CD4-positive, alpha-beta T cell treated with Interleukin-17A for 1 hour (primary cell): ENCODE measurements around the gene PRKG2.
A peak's percentile ranks its signal among the peaks of the same experiment; 100 is the strongest.

Source experiments
- DNase-seq: peaks from one replicate; pipeline ENCODE4 v3.0.0-alpha.2; 2020

PRKG2 gene

DNA sequence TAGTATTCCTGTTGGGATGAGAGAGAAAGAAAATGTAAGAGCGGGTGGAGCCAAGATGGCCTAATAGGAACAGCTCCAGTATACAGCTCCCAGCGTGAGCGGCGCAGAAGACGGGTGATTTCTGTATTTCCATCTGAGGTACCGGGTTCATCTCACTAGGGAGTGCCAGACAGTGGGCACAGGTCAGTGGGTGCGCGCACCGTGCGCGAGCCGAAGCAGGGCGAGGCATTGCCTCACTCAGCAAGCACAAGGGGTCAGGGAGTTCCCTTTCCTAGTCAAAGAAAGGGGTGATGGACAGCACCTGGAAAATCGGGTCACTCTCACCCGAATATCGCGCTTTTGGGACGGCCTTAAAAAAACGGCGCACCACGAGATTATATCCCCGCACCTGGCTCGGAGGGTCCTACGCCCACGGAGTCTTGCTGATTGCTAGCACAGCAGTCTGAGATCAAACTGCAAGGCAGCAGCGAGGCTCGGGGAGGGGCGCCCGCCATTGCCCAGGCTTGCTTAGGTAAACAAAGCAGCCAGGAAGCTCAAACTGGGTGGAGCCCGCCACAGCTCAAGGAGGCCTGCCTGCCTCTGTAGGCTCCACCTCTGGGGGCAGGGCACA, 61.2 kb downstream of the PRKG2 start:
- DNase-seq, result peak; percentile 34

DNA sequence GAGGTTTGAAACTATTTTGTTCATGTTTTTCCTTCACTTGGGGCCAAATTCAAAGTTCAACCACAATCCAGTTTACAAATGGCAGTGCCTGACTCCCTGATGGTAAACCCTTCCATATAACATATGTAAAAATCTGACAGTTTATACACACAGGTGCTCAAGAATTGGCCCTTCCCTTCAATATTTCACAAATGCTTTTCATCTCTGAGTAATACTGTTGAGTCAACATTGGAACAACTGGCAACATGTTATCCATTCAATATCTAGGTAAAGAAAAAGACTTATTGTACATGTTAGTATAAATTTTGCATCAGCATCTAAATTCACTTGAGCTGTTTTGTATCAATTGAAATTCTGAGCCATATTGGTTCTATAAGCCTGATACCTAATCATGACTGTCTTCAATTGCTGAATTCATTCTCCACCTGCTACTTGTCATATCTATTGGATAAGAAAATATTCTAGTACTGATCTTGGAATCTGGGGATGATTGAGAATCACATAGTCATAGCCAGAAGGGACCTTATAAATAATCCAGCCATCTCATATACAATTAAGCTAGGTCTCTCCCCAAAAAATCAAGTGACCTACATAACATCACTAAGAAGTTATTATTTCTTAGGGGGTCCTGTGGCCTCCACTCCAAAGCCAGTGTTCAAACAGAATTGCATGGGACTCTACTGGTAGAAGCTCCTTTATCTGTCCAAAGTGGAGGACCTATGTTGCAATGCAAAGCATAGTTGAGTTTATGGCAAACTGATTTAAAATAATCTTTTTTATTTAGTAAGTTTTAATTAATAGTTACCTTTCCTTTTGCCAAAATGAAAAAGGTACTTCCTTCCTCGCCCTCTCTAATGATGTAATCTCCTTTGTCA, 61.9 kb downstream of the PRKG2 start:
- DNase-seq, result no peak

DNA sequence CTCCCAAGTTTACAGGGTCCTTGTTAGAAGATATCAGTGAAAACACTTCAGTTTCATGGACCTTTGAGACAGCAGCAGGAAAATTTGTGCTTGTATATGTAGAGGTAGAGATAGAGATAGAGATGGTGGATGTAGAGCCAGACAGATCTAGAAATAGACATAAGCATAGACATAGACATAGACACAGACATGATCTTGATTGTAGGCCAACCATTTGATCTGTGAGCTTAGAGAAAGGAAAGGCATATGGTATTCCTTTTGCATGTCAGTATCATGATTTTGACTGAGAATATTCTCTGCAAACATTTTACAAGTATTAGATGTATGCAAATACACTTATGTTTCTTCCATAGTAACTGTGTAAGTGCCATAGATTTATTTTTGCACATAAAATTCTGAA, 65.0 kb downstream of the PRKG2 start:
- DNase-seq, result no peak

DNA sequence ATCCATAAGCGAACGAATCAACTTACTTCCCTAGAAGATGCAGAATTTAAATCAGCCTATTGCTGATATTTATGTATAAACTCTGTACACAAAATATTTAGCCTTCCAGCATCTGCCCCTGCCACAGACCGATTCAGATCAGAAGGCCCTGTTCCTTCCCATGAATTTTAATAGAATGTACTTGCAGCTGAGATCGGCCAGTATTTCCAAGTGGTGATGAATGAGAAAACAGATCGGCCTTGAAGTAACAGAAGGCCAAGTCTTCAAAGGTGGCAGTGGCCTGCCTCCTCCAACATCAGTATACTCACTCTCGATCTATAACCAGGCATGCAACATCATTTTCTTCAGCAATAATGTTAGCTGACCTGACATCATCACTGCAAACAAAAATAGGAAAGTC, 66.4 kb downstream of the PRKG2 start:
- DNase-seq, result no peak

DNA sequence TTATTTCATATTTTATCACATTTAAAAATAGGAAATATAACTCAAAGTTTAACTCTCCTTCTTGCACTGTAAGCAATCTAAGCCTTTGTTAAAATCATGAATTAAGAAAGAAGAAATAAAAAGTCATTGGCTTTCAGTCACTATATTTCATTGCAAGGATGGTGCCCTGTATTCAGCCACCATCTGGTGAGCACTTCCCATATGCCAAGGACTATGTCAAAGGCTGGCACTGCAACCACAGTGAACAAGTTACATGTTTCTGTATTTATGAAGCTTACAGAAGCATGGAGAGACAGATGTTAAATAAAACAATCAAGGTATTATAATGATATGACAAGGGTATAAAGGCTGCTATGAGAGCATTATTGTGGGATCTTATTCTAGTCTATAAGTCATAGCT, 68.6 kb downstream of the PRKG2 start:
- no peak for DNase-seq

GRCh38 chr4:81143183-81143582, 71.8 kb downstream of the PRKG2 start:
- DNase-seq, result no peak

GRCh38 chr4:81142744-81143143, 72.3 kb downstream of the PRKG2 start:
- no peak for DNase-seq

DNA sequence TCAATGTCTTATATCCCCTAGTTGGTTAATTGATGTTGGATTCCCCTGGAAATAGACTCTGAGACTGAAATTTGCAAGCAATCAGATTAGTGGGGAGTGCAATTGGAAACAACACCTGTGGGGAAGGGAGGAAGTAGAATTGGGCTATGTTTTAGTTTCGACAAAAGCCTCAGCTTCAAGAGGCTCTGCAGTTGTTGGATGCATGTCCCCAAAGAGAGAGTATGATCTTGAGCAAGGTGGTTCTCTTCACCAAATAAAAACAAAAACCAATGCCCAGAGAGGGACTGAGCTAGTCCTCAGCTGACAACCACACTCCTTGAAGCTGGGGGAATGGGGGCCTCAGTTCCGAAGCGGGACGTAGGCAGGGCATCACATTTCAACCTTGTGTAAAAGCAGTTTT, 77.1 kb downstream of the PRKG2 start:
- DNase-seq, result no peak

DNA sequence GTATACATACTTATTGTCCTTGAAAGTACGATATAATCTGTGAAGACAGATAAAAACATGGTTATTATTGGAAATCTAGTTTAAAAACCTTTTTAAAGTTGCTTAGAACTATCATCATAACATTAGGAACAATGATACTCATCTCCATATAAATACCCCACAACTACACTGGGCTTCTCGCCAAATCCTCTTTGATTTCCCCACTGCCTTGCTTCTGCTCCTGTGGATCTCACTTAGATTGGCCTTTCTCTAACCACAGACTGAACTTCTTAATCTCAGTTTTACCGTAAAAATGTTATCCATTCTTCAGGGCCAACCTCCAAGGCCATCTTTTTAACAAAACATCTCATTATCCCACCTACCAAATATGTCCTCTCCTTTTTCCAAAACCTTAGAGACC, 77.6 kb downstream of the PRKG2 start:
- DNase-seq, result no peak

DNA sequence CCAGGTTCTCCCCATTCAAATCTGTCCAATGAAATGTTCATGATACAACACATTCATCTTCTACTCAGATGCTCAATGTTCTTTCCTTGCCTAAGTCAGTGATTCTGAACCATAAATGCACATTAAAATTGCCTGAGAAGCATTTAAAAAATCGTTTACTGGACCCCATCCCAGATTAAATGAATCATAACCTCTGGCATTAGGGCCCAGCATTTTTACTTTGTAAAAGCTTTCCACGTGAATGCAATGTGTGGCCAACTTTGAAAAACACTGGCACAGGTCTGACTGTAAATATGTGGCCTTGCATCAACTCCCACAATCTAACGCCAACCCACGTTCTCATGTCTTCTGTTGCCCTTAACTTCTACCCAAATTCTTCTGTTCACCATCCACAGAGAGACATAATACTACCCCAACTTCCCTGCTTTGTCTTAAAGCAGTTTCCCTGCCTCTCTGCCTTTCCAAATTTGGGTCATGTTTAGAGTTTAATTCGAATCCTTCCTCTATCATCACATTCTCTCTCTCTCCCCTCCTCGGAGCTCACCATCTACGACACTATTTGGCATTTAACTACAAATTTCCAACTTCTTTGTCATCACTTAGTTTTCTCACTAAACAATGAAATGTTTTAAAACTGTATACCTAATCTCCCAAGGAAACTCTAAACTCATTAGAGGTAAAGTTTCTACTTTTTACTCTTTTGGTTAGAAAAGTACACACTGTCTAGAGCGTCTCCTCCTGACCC, 78.7 kb downstream of the PRKG2 start:
- DNase-seq, result no peak

GRCh38 chr4:81135501-81135900, 79.5 kb downstream of the PRKG2 start:
- DNase-seq, result no peak

- DNase-seq, result no peak
Measured at GRCh38 chr4:81131563-81131962, 83.5 kb downstream of the PRKG2 start.

DNA sequence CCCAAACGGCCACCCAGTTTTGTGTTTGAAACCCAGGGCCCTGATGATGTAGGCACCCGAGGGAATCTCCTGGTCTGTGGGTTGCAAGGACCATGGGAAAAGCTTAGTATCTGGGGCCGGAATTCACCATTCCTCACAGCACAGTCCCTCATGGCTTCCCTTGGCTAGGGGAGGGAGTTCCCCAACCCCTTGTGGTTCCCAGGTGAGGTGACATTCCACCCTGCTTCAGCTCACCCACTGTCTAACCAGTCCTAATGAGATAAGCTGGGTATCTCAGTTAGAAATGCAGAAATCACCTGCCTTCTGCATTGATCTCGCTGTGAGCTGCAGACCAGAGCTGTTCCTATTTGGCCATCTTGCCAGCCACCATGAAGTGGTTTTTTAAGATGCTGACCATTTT, 84.0 kb downstream of the PRKG2 start:
- DNase-seq, result no peak

- DNase-seq, result no peak
Measured at GRCh38 chr4:81130569-81130968, 84.5 kb downstream of the PRKG2 start.

GRCh38 chr4:81120055-81120454, 95.0 kb downstream of the PRKG2 start:
- DNase-seq, result no peak

- DNase-seq, result no peak
Measured at GRCh38 chr4:81118086-81118485, 96.9 kb downstream of the PRKG2 start.

GRCh38 chr4:81116566-81116965, 98.5 kb downstream of the PRKG2 start:
- no peak for DNase-seq

- no peak for DNase-seq
Measured at GRCh38 chr4:81113024-81113423, 102.0 kb downstream of the PRKG2 start.

DNA sequence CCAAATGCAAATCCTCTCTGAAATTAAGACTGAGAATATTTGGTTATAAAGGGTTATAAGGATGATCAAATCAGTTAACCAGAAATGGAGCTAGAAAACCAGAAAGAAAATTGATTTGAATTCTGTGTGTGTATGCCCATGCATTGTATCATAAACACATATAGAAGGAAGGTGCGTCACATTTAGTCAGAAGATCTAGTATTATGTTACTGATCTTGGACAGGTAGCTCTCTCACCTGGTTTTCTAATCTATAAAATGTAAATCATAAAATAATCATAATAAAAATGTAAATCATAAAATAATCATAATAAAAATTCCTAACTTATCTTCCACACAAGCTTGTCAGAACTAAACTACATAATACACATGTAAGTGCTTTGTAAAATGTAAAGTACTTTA, 105.7 kb downstream of the PRKG2 start:
- DNase-seq, result no peak

DNA sequence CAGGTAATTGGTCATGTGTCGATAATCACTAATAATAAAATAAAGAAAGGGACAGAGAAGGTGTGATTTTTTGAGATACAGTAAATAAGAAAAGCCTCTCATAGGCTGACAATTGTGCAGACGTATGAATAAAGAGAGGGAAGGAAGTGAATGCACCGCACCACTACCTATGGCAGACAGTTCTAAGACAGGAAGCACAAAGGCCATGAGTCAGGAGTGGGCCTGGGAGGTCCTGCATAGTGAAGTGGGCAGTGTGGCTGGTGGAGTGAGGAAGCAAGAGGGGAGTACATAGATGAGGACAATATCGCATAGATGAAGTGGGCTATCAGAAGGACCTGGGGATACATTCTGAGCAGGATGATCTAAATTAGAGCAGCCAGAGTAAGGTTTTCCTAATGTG, 108.9 kb downstream of the PRKG2 start:
- no peak for DNase-seq

DNA sequence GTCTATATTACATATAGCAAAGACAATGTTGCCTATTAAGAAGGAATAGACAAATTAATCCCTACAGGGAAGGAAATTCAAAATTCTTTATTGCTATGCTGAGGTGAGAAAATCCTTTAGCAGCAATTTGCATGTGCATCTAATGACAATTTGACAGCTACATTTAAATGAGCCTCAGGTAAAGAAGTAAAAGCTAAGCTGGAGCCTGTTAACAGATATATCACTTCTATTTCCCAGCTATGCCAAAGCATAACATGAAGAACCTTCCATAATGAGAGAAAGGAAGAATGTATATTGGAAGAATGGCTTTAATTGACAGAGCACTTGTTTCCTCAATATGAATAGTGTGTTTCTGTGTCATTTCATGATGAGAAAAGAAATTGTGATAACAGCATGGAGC, 112.9 kb downstream of the PRKG2 start:
- no peak for DNase-seq

DNA sequence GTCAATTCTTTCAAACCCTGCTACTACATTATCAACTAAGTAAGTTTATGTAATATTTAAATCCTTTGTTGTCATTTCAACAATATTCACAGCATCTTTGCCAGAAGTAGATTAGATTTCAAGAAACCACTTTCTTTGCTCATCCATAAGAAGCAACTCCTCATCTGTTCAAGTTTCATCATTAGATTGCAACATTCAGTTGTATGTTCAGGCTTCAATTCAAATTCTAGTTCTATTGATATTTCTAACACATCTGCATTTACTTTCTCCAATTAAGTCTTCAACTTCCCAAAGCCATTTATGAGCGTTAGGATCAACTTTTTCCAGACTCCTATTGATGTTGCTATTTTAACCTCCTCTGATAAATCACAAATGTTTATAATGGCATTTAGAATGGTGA, 118.5 kb downstream of the PRKG2 start:
- DNase-seq, result no peak

DNA sequence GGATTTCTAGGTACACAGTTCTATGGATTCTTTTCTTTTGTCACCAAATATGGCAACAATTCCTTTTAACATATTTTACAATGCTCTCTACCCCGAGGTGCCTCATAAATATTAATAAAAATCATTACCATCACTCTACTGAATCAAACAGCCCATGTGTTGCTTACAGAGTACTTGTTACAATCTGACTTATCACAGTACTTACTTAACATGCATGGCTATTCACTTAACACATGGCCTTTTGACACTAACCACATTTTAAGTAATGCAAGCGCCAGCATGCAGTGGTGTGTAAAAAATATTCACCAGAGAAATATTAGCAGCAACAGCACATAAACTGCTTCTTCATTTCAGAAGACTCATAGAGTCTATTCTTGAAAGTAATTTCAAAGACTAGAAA, 119.6 kb downstream of the PRKG2 start:
- DNase-seq, result no peak
